ENCODE data around the gene JAKMIP1. TPM values are rescaled to one million over a fixed set of nuclear protein-coding genes. Genes with fewer than 3 reads are reported as not detected.
A peak's percentile ranks its signal among the peaks of the same experiment; 100 is the strongest.

JAKMIP1 gene
- total and polyA plus RNA-seq, 2 of the 13 experiments (the other 11 are each of a cell fraction or from before 2014, with no cell fraction given), result not detected

DNA sequence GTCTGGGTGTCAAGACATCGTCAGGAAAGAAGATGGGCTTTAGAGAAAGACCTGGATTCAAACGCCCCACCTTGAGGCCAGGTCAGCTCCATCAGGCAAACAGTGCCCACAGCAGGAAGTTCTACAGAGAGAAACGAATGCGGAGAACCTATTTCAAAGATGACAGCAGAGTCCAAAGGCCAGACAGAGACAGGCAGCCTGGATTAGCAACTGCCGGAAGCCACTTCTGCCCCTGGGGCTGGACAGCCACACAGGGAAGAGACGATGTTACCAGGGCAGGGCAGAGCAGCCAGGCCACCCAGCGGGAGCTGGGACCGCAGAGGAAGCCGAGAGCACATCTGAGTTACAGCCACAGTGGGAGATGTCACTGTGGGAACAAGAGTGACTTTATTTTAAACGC lies 183.3 kb downstream of the JAKMIP1 start:
- no TSS peak for BruUV-seq (replicated peaks)
- no peak overlapping the region for H3K4me3 ChIP-seq (replicated peaks in 1 of 3; ENCODE audit: insufficient read depth in 1 of 3, low read depth in 2 of 3, low read length in 3 of 3)
- peak; percentile 46 for FAIRE-seq
- no peak overlapping the region for H2AFZ ChIP-seq (ENCODE audit: low read length)
- no peaks in the 10 kb centered on the region for H3K36me3 ChIP-seq (replicated peaks in 1 of 2; ENCODE audit: control insufficient read depth in 1 of 2, insufficient read depth in 2 of 2, low read length in 2 of 2)
- WGBS (ENCODE audit: low lambda C conversion rate), result 0% methylated on average over 9 of the region's 10 CpGs
- in situ Hi-C loops (cut with HindIII; ENCODE audit: extremely low pct_ligation_motif_present, low pct_unique_long_range_greater_than_20kb) (no loop called here), intact Hi-C loops (cut with micrococcal nuclease; ENCODE audit: unreplicated experiment) (no loop called here)
- no peaks in the 10 kb centered on the region for H3K79me2 ChIP-seq (ENCODE audit: insufficient read depth, low read length)
- no peaks in the 10 kb centered on the region for H4K20me1 ChIP-seq (ENCODE audit: insufficient read depth, low read length)
- ChIA-PET CTCF (ENCODE audit: low intra/inter-chr PET ratio, low total read pairs) (no interaction called here), POLR2A (no interaction called here)
- H3K4me2 ChIP-seq (ENCODE audit: low read depth, low read length), result no peak overlapping the region
- no peak overlapping the region for H3K9ac ChIP-seq (ENCODE audit: insufficient read depth, low read depth, low read length)
- peaks cover 14% of the 10 kb centered on the region for H3K4me1 ChIP-seq (ENCODE audit: insufficient read depth, low read length)
- ATAC-seq, result peak; percentile 97
- H3K27me3 ChIP-seq (ENCODE audit: control insufficient read depth in 1 of 2, insufficient read depth in 2 of 2, low read length in 2 of 2), result peaks cover 6 to 18% of the 10 kb centered on the region in 2 experiments; a peak in 2 of 5 replicates
- no peak overlapping the region for H3K27ac ChIP-seq (ENCODE audit: extremely low read length, insufficient read depth, low read length)
- no peaks in the 10 kb centered on the region for H3K9me3 ChIP-seq (ENCODE audit: low read length)
- peak; percentile 66 for DNase-seq (ENCODE audit: low spot score)
- TF ChIP-seq ZNF644 (CRISPR knock-in tag; IDR thresholded peaks at IDR 0.05; ENCODE audit: low read depth), result peak; percentile 22; the same call in 1 of the 2 replicates
- TF ChIP-seq ZNF703 (CRISPR knock-in tag; IDR thresholded peaks at IDR 0.05; ENCODE audit: borderline replicate concordance), result no peak
- 0 out of 2 replicates have a peak, but pooled peaks have one; percentile 32 for TF ChIP-seq MEIS2 (CRISPR knock-in tag; IDR thresholded peaks at IDR 0.05)
- TF ChIP-seq, protein P1, sequence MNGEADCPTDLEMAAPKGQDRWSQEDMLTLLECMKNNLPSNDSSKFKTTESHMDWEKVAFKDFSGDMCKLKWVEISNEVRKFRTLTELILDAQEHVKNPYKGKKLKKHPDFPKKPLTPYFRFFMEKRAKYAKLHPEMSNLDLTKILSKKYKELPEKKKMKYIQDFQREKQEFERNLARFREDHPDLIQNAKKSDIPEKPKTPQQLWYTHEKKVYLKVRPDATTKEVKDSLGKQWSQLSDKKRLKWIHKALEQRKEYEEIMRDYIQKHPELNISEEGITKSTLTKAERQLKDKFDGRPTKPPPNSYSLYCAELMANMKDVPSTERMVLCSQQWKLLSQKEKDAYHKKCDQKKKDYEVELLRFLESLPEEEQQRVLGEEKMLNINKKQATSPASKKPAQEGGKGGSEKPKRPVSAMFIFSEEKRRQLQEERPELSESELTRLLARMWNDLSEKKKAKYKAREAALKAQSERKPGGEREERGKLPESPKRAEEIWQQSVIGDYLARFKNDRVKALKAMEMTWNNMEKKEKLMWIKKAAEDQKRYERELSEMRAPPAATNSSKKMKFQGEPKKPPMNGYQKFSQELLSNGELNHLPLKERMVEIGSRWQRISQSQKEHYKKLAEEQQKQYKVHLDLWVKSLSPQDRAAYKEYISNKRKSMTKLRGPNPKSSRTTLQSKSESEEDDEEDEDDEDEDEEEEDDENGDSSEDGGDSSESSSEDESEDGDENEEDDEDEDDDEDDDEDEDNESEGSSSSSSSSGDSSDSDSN (CRISPR knock-in tag; IDR thresholded peaks at IDR 0.05), result 0 out of 2 replicates have a peak, but pooled peaks have one; percentile 37
- TF ChIP-seq, protein P2, sequence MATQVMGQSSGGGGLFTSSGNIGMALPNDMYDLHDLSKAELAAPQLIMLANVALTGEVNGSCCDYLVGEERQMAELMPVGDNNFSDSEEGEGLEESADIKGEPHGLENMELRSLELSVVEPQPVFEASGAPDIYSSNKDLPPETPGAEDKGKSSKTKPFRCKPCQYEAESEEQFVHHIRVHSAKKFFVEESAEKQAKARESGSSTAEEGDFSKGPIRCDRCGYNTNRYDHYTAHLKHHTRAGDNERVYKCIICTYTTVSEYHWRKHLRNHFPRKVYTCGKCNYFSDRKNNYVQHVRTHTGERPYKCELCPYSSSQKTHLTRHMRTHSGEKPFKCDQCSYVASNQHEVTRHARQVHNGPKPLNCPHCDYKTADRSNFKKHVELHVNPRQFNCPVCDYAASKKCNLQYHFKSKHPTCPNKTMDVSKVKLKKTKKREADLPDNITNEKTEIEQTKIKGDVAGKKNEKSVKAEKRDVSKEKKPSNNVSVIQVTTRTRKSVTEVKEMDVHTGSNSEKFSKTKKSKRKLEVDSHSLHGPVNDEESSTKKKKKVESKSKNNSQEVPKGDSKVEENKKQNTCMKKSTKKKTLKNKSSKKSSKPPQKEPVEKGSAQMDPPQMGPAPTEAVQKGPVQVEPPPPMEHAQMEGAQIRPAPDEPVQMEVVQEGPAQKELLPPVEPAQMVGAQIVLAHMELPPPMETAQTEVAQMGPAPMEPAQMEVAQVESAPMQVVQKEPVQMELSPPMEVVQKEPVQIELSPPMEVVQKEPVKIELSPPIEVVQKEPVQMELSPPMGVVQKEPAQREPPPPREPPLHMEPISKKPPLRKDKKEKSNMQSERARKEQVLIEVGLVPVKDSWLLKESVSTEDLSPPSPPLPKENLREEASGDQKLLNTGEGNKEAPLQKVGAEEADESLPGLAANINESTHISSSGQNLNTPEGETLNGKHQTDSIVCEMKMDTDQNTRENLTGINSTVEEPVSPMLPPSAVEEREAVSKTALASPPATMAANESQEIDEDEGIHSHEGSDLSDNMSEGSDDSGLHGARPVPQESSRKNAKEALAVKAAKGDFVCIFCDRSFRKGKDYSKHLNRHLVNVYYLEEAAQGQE (IDR thresholded peaks at IDR 0.05; ENCODE audit: borderline replicate concordance in 1 of 2, low read depth in 1 of 2, low read length in 2 of 2), result peak in 1 of 2 experiments; percentile 45; a peak in 1 of 4 replicates
- no peak for TF ChIP-seq NCOA5 (CRISPR knock-in tag; IDR thresholded peaks at IDR 0.05)
- TF ChIP-seq ZNF432 (CRISPR knock-in tag; IDR thresholded peaks at IDR 0.05; ENCODE audit: borderline replicate concordance), result no peak
- peak; percentile 71 for TF ChIP-seq ZNF629 (CRISPR knock-in tag; conservative IDR thresholded peaks at IDR 0.05)
- TF ChIP-seq ZSCAN21 (CRISPR knock-in tag; IDR thresholded peaks at IDR 0.05; ENCODE audit: borderline replicate concordance), result no peak
- peak; percentile 21; the same call in 1 of the 2 replicates for TF ChIP-seq GABPA (IDR thresholded peaks at IDR 0.05; ENCODE audit: low read depth, low read length)
- TF ChIP-seq GABPA (CRISPR knock-in tag; IDR thresholded peaks at IDR 0.05; ENCODE audit: low read depth), result peak; percentile 67; the same call in 1 of the 2 replicates
- TF ChIP-seq, protein P3, sequence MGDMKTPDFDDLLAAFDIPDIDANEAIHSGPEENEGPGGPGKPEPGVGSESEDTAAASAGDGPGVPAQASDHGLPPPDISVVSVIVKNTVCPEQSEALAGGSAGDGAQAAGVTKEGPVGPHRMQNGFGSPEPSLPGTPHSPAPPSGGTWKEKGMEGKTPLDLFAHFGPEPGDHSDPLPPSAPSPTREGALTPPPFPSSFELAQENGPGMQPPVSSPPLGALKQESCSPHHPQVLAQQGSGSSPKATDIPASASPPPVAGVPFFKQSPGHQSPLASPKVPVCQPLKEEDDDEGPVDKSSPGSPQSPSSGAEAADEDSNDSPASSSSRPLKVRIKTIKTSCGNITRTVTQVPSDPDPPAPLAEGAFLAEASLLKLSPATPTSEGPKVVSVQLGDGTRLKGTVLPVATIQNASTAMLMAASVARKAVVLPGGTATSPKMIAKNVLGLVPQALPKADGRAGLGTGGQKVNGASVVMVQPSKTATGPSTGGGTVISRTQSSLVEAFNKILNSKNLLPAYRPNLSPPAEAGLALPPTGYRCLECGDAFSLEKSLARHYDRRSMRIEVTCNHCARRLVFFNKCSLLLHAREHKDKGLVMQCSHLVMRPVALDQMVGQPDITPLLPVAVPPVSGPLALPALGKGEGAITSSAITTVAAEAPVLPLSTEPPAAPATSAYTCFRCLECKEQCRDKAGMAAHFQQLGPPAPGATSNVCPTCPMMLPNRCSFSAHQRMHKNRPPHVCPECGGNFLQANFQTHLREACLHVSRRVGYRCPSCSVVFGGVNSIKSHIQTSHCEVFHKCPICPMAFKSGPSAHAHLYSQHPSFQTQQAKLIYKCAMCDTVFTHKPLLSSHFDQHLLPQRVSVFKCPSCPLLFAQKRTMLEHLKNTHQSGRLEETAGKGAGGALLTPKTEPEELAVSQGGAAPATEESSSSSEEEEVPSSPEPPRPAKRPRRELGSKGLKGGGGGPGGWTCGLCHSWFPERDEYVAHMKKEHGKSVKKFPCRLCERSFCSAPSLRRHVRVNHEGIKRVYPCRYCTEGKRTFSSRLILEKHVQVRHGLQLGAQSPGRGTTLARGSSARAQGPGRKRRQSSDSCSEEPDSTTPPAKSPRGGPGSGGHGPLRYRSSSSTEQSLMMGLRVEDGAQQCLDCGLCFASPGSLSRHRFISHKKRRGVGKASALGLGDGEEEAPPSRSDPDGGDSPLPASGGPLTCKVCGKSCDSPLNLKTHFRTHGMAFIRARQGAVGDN (CRISPR knock-in tag; IDR thresholded peaks at IDR 0.05), result peak; percentile 28
- TF ChIP-seq ELF1 (CRISPR knock-in tag; IDR thresholded peaks at IDR 0.05), result peak; percentile 71
